Neural cell (in vitro differentiated cells): Measurements from ENCODE around the gene SMLR1.

Experiments used
- EP300 ChIP-seq: fragments of 450-650 bp; conservative IDR thresholded peaks from 2 replicates; pipeline ENCODE4 v1.6.1; 2014; ENCODE audit warnings: antibody characterized with exemption, mild to moderate bottlenecking, moderate library complexity; ENCODE audit not compliant: poor library complexity, severe bottlenecking
- SMC3 ChIP-seq: fragments of 450-650 bp; conservative IDR thresholded peaks from 2 replicates; pipeline ENCODE4 v1.6.1; 2014; ENCODE audit warnings: antibody characterized with exemption, mild to moderate bottlenecking, moderate library complexity; ENCODE audit not compliant: poor library complexity
- TF ChIP-seq, protein P1 (sequence below): IDR thresholded peaks from 2 replicates; pipeline ENCODE4 v1.6.1; 2012; ENCODE audit warnings: borderline replicate concordance
- TF ChIP-seq, protein P2 (sequence below): fragments of 450-650 bp; IDR thresholded peaks from 2 replicates; pipeline ENCODE4 v1.5.1; 2014; ENCODE audit warnings: antibody characterized with exemption, mild to moderate bottlenecking, moderate library complexity; ENCODE audit not compliant: poor library complexity, severe bottlenecking

DNA sequence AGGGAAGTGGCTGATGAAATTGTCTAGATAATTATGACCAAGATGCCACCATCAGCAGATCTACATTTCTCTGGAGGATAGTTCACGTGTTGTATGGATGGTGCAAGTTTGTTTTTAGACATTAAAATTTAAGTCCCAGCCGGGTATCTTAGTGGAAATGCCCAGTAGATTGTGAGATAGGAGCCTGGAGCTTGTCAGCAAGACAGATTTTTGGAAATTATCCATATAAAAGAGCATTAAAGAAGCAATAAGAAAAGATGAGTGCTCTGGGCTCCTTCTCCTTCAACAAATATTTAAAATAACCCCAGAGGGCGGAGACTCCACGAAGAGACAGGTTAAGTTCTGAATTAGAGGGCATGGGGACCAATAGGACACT, 47.6 kb upstream of the SMLR1 start:
- TF ChIP-seq SMC3 (no peak), EP300 (no peak)
- TF ChIP-seq, protein P1, sequence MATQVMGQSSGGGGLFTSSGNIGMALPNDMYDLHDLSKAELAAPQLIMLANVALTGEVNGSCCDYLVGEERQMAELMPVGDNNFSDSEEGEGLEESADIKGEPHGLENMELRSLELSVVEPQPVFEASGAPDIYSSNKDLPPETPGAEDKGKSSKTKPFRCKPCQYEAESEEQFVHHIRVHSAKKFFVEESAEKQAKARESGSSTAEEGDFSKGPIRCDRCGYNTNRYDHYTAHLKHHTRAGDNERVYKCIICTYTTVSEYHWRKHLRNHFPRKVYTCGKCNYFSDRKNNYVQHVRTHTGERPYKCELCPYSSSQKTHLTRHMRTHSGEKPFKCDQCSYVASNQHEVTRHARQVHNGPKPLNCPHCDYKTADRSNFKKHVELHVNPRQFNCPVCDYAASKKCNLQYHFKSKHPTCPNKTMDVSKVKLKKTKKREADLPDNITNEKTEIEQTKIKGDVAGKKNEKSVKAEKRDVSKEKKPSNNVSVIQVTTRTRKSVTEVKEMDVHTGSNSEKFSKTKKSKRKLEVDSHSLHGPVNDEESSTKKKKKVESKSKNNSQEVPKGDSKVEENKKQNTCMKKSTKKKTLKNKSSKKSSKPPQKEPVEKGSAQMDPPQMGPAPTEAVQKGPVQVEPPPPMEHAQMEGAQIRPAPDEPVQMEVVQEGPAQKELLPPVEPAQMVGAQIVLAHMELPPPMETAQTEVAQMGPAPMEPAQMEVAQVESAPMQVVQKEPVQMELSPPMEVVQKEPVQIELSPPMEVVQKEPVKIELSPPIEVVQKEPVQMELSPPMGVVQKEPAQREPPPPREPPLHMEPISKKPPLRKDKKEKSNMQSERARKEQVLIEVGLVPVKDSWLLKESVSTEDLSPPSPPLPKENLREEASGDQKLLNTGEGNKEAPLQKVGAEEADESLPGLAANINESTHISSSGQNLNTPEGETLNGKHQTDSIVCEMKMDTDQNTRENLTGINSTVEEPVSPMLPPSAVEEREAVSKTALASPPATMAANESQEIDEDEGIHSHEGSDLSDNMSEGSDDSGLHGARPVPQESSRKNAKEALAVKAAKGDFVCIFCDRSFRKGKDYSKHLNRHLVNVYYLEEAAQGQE: no peak
- TF ChIP-seq, protein P2, sequence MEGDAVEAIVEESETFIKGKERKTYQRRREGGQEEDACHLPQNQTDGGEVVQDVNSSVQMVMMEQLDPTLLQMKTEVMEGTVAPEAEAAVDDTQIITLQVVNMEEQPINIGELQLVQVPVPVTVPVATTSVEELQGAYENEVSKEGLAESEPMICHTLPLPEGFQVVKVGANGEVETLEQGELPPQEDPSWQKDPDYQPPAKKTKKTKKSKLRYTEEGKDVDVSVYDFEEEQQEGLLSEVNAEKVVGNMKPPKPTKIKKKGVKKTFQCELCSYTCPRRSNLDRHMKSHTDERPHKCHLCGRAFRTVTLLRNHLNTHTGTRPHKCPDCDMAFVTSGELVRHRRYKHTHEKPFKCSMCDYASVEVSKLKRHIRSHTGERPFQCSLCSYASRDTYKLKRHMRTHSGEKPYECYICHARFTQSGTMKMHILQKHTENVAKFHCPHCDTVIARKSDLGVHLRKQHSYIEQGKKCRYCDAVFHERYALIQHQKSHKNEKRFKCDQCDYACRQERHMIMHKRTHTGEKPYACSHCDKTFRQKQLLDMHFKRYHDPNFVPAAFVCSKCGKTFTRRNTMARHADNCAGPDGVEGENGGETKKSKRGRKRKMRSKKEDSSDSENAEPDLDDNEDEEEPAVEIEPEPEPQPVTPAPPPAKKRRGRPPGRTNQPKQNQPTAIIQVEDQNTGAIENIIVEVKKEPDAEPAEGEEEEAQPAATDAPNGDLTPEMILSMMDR: no peak
